Adrenal gland (tissue), 12 donors: ENCODE data around the gene THBS2. TPM values are rescaled to one million over a fixed set of nuclear protein-coding genes. Genes with fewer than 3 reads are reported as not detected.

Source experiments
- DNase-seq, 7 donors: peaks; one replicate each; pipeline ENCODE4 v3.0.0-alpha.2; 2019 to 2020
- H3K27ac ChIP-seq, 5 donors: fragments of 200-600 bp; sonication (generic) in 4 of 5; 1 replicate in 3 of 5; 2 replicates in 2 of 5; pipeline versions ENCODE4 v1.5.1 to v1.8.0; 2016 to 2020; ENCODE audit warnings: mild to moderate bottlenecking in 1 of 5
- H3K27me3 ChIP-seq: fragments of 200-600 bp; 2 replicates; pipeline ENCODE4 v1.8.0; 2021
- H3K36me3 ChIP-seq, 2 donors: fragments of 200-600 bp; replicated peaks in 1 of 2; 1 replicate in 1 of 2; 2 replicates in 1 of 2; pipeline versions ENCODE4 v1.5.1 to v1.8.0; 2018 to 2022
- H3K4me1 ChIP-seq, 2 donors: fragments of 200-600 bp; replicated peaks in 1 of 2; 1 replicate in 1 of 2; 2 replicates in 1 of 2; pipeline versions ENCODE4 v1.5.1 to v1.8.0; 2018 to 2021
- H3K4me3 ChIP-seq, 4 donors: fragments of 200-600 bp; sonication (generic) in 3 of 4; one replicate each; pipeline ENCODE4 v1.5.1; 2016 to 2018
- H3K9me3 ChIP-seq, 3 donors: fragments of 200-600 bp; sonication (generic) in 1 of 3; replicated peaks in 1 of 3; 1 replicate in 2 of 3; 2 replicates in 1 of 3; pipeline versions ENCODE4 v1.5.1 to v1.8.0; 2016 to 2021
- CTCF ChIP-seq, 6 experiments: fragments of 450-650 bp in 4 of 6; fragments of 200-600 bp in 2 of 6; sonication (generic) in 1 of 6; IDR thresholded peaks; 1 replicate in 5 of 6; 2 replicates in 1 of 6; pipeline versions ENCODE4 v1.5.1 to v1.8.0; 2016 to 2021; ENCODE audit warnings: antibody characterized with exemption in 6 of 6, mild to moderate bottlenecking in 2 of 6, moderate library complexity in 1 of 6
- POLR2A ChIP-seq, 2 donors: fragments of 450-650 bp; IDR thresholded peaks; one replicate each; pipeline ENCODE4 v1.6.1; 2017; ENCODE audit warnings: antibody characterized with exemption in 2 of 2, mild to moderate bottlenecking in 2 of 2, moderate library complexity in 1 of 2
- WGBS, 4 donors: extraction: QIAGEN DNeasy Blood & Tissue Kit in 2 of 4; methylation state at CpG; one replicate each; pipeline versions ENCODE4 v1.1.5 to v1.1.7; 2013 to 2017; 5-methylcytosine and 5-hydroxymethylcytosine counted together
- intact Hi-C, 2 donors: fragments of 100-400 bp; cut with DNase I; formaldehyde crosslinking; loops; one replicate each; pipeline versions ENCODE4 v1.14.1 to v1.15.0; 2022 to 2023
- polyA plus RNA-seq, 3 donors: library from polyadenylated mRNA; stranded (reverse); fragments of 200-250 nt in 2 of 3; fragments of 350-450 nt in 1 of 3; fragmentation: Illumina TruSeq in 1 of 3; extraction: RNeasy Lipid Tissue Mini Kit (QIAGEN cat#74804) in 1 of 3; gene quantifications; one replicate each; pipeline ENCODE4 v1.2.3, GENCODE V29; 2013 to 2014
- total RNA-seq, 9 donors: library from RNA; depleted of rRNA in 4 of 9; stranded (reverse); fragments of >200 nt in 4 of 9; fragments of 120-200 nt in 1 of 9; fragmentation: NEBNext Ultra II Directional in 1 of 9; extraction: Animal tissue kit (Norgen Biotek cat#: 25700) in 1 of 9; gene quantifications; one replicate each; pipeline versions ENCODE4 v1.1.0 to v1.2.4, GENCODE V29; 2013 to 2023
- donor health status: healthy with polysubstance abuse.
- donor health status: Bipolar disorder and iron deficiency.
- donor health status: DM: yes; HTN: yes; CAD: no.
- donor health status: DM: no; HTN: no; CAD: no.
- donor health status: DM: no; HTN: no; CAD: no.
- donor health status: DM: yes; HTN: yes; CAD: no.

Gene THBS2
- total and polyA plus RNA-seq, 12 donors = 5.6 to 72.7 (median 14.8) TPM

- DNase-seq = no peak
- Histone ChIP-seq H3K27me3 (no peaks in the 10 kb centered on the region), H3K4me3 (no peak overlapping the region), H3K36me3 (no peaks in the 10 kb centered on the region), H3K27ac (no peak overlapping the region), H3K4me1 (peaks cover 0 to 4% of the 10 kb centered on the region in 2 donors), H3K9me3 (peaks cover 0 to 9% (median 4%) of the 10 kb centered on the region in 3 donors)
- TF ChIP-seq POLR2A (IDR thresholded peaks at IDR 0.05) (no peak), CTCF (IDR thresholded peaks at IDR 0.05) (no peak)
- intact Hi-C loops = no loop called here
Measured at GRCh38 chr6:169207482-169207881, 46.2 kb downstream of the THBS2 start.

- peak in 4 of 7 donors; percentile 21 to 57 (median 44) for DNase-seq
- no peaks in the 10 kb centered on the region for H3K4me1 ChIP-seq
- H3K4me3 ChIP-seq = no peak overlapping the region
- TF ChIP-seq POLR2A (IDR thresholded peaks at IDR 0.05) (no peak), CTCF (IDR thresholded peaks at IDR 0.05) (no peak)
- intact Hi-C loops = no loop called here
- H3K9me3 ChIP-seq = peaks cover 0 to 9% (median 4%) of the 10 kb centered on the region in 3 donors
- H3K27ac ChIP-seq = no peak overlapping the region
- no peaks in the 10 kb centered on the region for H3K36me3 ChIP-seq
- H3K27me3 ChIP-seq = no peaks in the 10 kb centered on the region
- 66 to 81% (median 78%) methylated on average over 4 to 6 of the region's 6 CpGs for WGBS, 4 donors
Measured at GRCh38 chr6:169205176-169206160, 48.2 kb downstream of the THBS2 start.

- Histone ChIP-seq H3K36me3 (no peaks in the 10 kb centered on the region), H3K27ac (no peak overlapping the region), H3K4me3 (no peak overlapping the region), H3K4me1 (no peaks in the 10 kb centered on the region), H3K9me3 (peaks cover 0 to 9% (median 4%) of the 10 kb centered on the region in 3 donors), H3K27me3 (no peaks in the 10 kb centered on the region)
- no peak for DNase-seq
- intact Hi-C loops = no loop called here
- TF ChIP-seq POLR2A (IDR thresholded peaks at IDR 0.05) (no peak), CTCF (IDR thresholded peaks at IDR 0.05) (no peak)
- WGBS, 4 donors = 62 to 82% (median 73%) methylated on average over 2 of the region's 2 CpGs
Measured at GRCh38 chr6:169204167-169204566, 49.5 kb downstream of the THBS2 start.

- intact Hi-C loops = no loop called here
- Histone ChIP-seq H3K4me1 (no peaks in the 10 kb centered on the region), H3K27me3 (no peaks in the 10 kb centered on the region), H3K27ac (no peak overlapping the region), H3K4me3 (no peak overlapping the region), H3K36me3 (no peaks in the 10 kb centered on the region), H3K9me3 (peaks cover 0 to 3% (median 0%) of the 10 kb centered on the region in 3 donors)
- WGBS, 4 donors = 81 to 94% (median 90%) methylated on average over 10 to 12 of the region's 12 CpGs
- DNase-seq = no peak
- TF ChIP-seq CTCF (IDR thresholded peaks at IDR 0.05) (no peak), POLR2A (IDR thresholded peaks at IDR 0.05) (no peak)
Measured at GRCh38 chr6:169201985-169202384, 51.7 kb downstream of the THBS2 start.
